ENCODE data around the gene PVR. TPM values are rescaled to one million over a fixed set of nuclear protein-coding genes. Genes with fewer than 3 reads are reported as not detected.

The PVR gene
- total and polyA plus RNA-seq, 2 of the 4 experiments (the other 2 are of a cell fraction) = 106 to 122 TPM

GRCh38 chr19:44710483-44710882 is 66.8 kb downstream of the PVR start:
- no peaks in the 10 kb centered on the region for H3K79me1 ChIP-seq (ENCODE audit: low read depth in 1 of 2, low read length in 2 of 2)
- no peak overlapping the region for H4K91ac ChIP-seq (ENCODE audit: insufficient read depth, low read depth, low read length)
- no peak overlapping the region for H3K9ac ChIP-seq (ENCODE audit: low read depth, low read length)
- no peak overlapping the region for H3K23ac ChIP-seq (ENCODE audit: low read depth, low read length)
- no peak for TF ChIP-seq RCOR1 (IDR thresholded peaks at IDR 0.05; ENCODE audit: insufficient replicate concordance, low read length)
- no peak for TF ChIP-seq BHLHE40 (IDR thresholded peaks at IDR 0.05; ENCODE audit: low read depth, low read length)
- no peak for TF ChIP-seq CHD1 (IDR thresholded peaks at IDR 0.05; ENCODE audit: low read depth, low read length)
- no peak for TF ChIP-seq MXI1 (IDR thresholded peaks at IDR 0.05; ENCODE audit: borderline replicate concordance, low read depth, low read length)
- TF ChIP-seq MAZ (IDR thresholded peaks at IDR 0.05; ENCODE audit: borderline replicate concordance, low read depth, low read length) = no peak
- DNase-seq = no peak
- no peak overlapping the region for H4K8ac ChIP-seq (ENCODE audit: low read depth in 2 of 2, low read length in 2 of 2)
- no peak overlapping the region for H4K5ac ChIP-seq (ENCODE audit: low read depth, low read length)
- H3K56ac ChIP-seq (ENCODE audit: extremely low read depth, insufficient read depth, low read length) = no peak overlapping the region
- ATAC-seq (ENCODE audit: low read depth) = no peak
- no peak overlapping the region for H2AK5ac ChIP-seq (ENCODE audit: low read depth, low read length)
- H3K36me3 ChIP-seq (ENCODE audit: control insufficient read depth, insufficient read depth, low read length) = no peaks in the 10 kb centered on the region
- H3K27ac ChIP-seq (ENCODE audit: insufficient read depth, low read length) = no peak overlapping the region
- ChIA-PET CTCF (no interaction called here), POLR2A (ENCODE audit: unreplicated experiment) (no interaction called here)
- peaks cover 6% of the 10 kb centered on the region for H3K9me3 ChIP-seq (ENCODE audit: control insufficient read depth, insufficient read depth, low read length)
- no peak overlapping the region for H3K14ac ChIP-seq (replicated peaks; ENCODE audit: low read depth, low read length)
- H3K27me3 ChIP-seq (ENCODE audit: control insufficient read depth, insufficient read depth, low read length) = peaks cover 8% of the 10 kb centered on the region
- WGBS, 2 experiments (ENCODE audit: extremely low coverage in 2 of 2, insufficient read length in 1 of 2) = 85% methylated on average over 5 of the region's 14 CpGs; no CpG with 5 or more reads in 1 of the 2 experiments
- H2BK120ac ChIP-seq (ENCODE audit: low read depth, low read length) = no peak overlapping the region
- no peak overlapping the region for H3K4ac ChIP-seq (ENCODE audit: low read depth, low read length)
- H2BK15ac ChIP-seq (ENCODE audit: low read depth, low read length) = no peak overlapping the region
- dilution Hi-C loops (cut with HindIII; ENCODE audit: low sequenced_read_pairs, unreplicated experiment) = no loop called here
- H2BK20ac ChIP-seq (ENCODE audit: low read depth, low read length) = no peak overlapping the region
- no peaks in the 10 kb centered on the region for H3K4me1 ChIP-seq (ENCODE audit: control insufficient read depth, insufficient read depth, low read length)
- intact Hi-C loops (cut with micrococcal nuclease) = no loop called here
- H2AFZ ChIP-seq (replicated peaks; ENCODE audit: low read length, poor library complexity) = peak overlapping the region; percentile 43
- no peak overlapping the region for H3K18ac ChIP-seq (ENCODE audit: low read depth, low read length)
- no peaks in the 10 kb centered on the region for H4K20me1 ChIP-seq (ENCODE audit: insufficient read depth, low read length)
- in situ Hi-C loops (cut with MboI; ENCODE audit: low sequenced_read_pairs) = no loop called here
- H2AK9ac ChIP-seq (replicated peaks; ENCODE audit: low read depth, low read length, poor library complexity) = no peak overlapping the region
- H3K4me3 ChIP-seq (ENCODE audit: insufficient read depth, low read depth, low read length) = no peak overlapping the region
- no peaks in the 10 kb centered on the region for H3K9me1 ChIP-seq (ENCODE audit: insufficient read depth, low read length)
- H2BK5ac ChIP-seq (ENCODE audit: low read depth, low read length, poor library complexity, severe bottlenecking) = no peak overlapping the region
- no peak overlapping the region for H3K4me2 ChIP-seq (ENCODE audit: low read depth, low read length)
- BruUV-seq (replicated peaks) = no TSS peak
